HFF-Myc (cell line): ENCODE measurements around the gene GNPAT.

Experiments used
- DNase-seq: peaks from one replicate; pipeline ENCODE4 v3.0.0-alpha.2; 2011; ENCODE audit warnings: low read depth; ENCODE audit errors: extremely low read depth
- H3K4me3 ChIP-seq: replicated peaks from 2 replicates; pipeline ENCODE4 v1.5.1; 2011; ENCODE audit warnings: low read depth, mild to moderate bottlenecking, control low read depth, low read length
- CTCF ChIP-seq: IDR thresholded peaks from 2 replicates; pipeline ENCODE4 v1.5.1; 2012; ENCODE audit warnings: mild to moderate bottlenecking, low read depth, low read length, control low read depth; ENCODE audit errors: missing control alignments

GNPAT gene

GRCh38 chr1:231219422-231220401 is 21.3 kb upstream of the GNPAT start:
- TF ChIP-seq CTCF, result no peak
- DNase-seq, result no peak
- H3K4me3 ChIP-seq, result no peak overlapping the region

GRCh38 chr1:231220801-231221200 is 20.2 kb upstream of the GNPAT start:
- no peak for DNase-seq
- no peak for TF ChIP-seq CTCF
- no peak overlapping the region for H3K4me3 ChIP-seq

- no peak overlapping the region for H3K4me3 ChIP-seq
- no peak for TF ChIP-seq CTCF
- no peak for DNase-seq
These were observed 14.9 kb upstream of the GNPAT start for GRCh38 chr1:231226156-231226555.

GRCh38 chr1:231231511-231231910 is 9.5 kb upstream of the GNPAT start:
- TF ChIP-seq CTCF, result no peak
- no peak overlapping the region for H3K4me3 ChIP-seq
- DNase-seq, result no peak

- no peak for DNase-seq
- no peak overlapping the region for H3K4me3 ChIP-seq
- no peak for TF ChIP-seq CTCF
These were observed 7.9 kb upstream of the GNPAT start for GRCh38 chr1:231232870-231233734.

- no peak for DNase-seq
- no peak for TF ChIP-seq CTCF
- H3K4me3 ChIP-seq, result no peak overlapping the region
These were observed 7.1 kb upstream of the GNPAT start for GRCh38 chr1:231233735-231234417.
